K562 treated with DMSO at 1 percent for 4 hours (cell line): ENCODE results near the gene GNA14. TPM values are rescaled to one million over a fixed set of nuclear protein-coding genes. Genes with fewer than 3 reads are reported as not detected.

Experiments used
- total RNA-seq: library from RNA; unstranded; fragments of 300-600 nt; gene quantifications from 2 replicates; pipeline ENCODE4 v1.2.3, GENCODE V29; 2022; ENCODE audit not compliant: insufficient read depth

Gene GNA14
- total RNA-seq = not detected in 2 replicates

GRCh38 chr9:77648234-77649108, at the start of gene GNA14:
Gene GNA14, minus strand, starts transcription at chr9:77648322. Its CDS starts 529 bp downstream, at chr9:77647793.

